ENCODE measurements around the gene NDE1.
"Not testable (repeated sequence)": the region's sequence is repeated elsewhere in the genome, so short reads cannot be mapped to it uniquely, and the experiment has no call there.

Gene NDE1

DNA sequence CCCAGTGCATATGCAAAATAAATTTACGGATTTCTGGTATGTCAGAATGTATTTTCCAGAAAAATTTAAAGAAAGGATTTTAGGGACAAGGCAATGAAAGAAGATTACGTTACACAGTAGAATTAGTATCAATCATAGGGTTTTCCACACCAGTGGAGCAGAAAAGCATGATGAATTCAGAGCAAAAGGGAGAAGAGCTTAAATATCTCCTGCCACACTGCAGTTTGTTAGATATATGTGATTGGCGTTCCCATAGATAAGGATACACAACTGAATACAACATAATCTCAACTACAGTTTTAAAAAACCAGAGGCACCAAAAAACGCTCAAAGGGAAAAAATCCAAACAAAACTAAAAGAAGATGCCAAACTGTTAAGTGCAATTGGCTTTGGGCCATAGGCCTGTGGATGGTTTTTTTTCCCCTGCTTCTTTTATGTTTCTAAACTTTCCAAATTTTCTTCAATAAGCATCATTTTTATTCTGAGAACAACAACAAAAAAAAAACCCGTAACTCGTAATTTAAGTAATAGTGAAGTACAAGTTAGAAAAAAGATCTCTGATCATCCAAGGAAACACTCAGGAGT lies 29.3 kb upstream of the NDE1 start:
- DNase-seq (ENCODE audit: low read depth), result no peak

DNA sequence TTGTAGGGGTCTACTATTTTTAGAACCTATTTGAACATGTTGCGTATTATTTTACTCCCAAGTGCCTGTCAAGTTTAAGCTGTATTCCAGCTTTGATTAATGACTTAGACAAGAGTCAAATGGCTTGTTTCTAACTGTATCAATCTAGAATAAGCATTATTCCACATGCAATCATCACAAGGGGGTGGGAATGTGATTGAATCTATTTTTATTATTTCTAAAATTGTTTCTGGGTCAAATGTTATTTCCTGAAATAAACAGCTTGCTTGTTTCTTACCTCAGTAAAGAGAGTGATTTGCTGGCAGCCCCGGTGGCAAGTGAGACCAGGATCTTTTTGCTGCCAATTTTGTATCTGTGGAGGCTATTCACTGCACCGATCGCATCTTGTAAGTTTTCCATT lies 28.6 kb upstream of the NDE1 start:
- no peak for DNase-seq (ENCODE audit: low read depth)

DNA sequence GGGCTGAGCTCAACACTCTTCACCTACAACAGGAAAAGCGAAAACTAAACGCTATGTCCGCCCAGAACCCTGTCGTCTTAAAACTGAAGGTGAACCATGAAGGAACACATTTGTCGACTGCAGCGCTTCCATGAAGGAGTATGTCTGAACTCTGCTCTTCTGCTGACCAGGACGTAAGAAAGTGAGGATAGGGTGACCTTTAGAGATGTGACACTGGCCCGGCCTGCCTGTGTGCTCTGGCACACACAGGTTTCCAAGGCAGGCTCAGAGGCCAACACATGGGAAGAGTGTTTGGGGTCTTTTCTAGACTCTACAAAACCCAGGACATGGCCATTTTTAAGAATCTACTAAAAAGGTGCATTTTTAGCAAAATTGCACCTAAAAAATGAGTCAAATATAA lies 28.2 kb upstream of the NDE1 start:
- no peak for DNase-seq (ENCODE audit: low read depth)

DNA sequence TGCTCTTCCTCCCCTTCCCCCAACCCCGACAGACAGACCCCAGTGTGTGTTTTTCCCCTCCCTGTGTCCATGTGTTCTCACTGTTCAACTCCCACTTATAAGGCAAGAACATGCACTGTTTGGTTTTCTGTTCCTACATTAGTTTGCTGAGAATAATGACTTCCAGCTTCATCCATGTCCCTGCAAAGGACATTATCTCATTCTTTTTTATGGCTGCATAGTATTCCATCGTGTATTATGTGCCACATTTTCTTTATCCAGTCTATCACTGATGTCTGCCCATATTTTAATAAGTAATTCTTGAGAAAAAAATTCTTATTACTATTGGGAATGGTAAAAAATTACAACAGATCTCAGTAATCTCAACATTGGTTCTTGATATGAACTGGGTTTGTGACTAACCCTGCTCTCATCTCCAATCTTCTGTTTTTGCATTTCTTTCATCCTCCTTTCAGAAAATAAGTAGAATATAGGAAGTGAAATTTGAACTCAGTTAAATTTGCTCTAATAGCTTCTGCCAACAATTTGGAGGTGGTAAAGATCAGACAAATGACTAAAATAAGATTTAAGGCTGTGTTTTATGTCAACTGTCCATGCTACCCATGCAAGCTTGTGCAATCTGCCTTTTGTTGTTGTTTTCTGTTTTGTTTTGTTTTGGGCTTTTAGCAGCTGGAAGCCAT lies 18.2 kb upstream of the NDE1 start:
- no peak for DNase-seq (ENCODE audit: low read depth)

DNA sequence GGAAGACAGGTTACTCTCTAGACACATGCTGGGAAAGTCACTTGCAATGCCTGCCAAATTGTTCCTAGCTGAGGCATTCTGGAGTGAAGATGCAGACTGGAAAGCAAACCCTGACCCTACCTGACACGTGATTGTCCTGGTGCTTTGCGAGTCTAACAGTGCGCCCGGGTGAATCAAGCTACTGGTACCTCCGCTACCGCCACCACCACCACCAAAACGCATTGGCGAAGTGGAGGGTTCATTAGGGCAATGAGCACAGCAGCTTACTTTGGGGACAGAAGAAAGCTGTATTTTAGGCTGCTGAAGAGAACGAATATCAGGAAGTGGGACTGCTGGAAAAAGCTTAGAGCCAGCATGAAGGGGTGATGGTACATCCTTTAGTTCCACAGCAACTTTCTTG lies 14.1 kb upstream of the NDE1 start:
- no peak for DNase-seq (ENCODE audit: low read depth)

DNA sequence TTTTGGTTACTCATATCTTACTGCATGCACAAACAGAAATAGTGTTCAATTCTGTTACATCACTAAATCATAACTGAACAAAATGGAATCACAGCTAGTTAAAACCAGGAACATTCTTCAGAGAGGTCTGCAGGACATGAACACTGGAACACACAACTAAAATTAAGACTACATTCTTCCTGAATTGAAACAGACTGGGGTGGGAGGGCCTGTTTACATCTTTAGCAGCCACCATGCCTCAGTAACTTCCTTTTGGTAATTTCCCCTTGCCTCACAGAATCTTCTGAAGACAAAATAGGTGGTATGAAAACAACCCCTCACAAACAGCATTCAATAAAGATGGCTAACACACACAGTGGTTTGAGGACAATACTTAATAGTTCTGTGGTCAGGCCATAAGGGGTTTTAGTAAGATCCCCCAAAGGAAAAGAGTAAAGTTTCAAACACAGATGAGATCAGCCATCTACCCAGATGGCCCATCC lies 13.6 kb upstream of the NDE1 start:
- DNase-seq (ENCODE audit: low read depth), result no peak

DNA sequence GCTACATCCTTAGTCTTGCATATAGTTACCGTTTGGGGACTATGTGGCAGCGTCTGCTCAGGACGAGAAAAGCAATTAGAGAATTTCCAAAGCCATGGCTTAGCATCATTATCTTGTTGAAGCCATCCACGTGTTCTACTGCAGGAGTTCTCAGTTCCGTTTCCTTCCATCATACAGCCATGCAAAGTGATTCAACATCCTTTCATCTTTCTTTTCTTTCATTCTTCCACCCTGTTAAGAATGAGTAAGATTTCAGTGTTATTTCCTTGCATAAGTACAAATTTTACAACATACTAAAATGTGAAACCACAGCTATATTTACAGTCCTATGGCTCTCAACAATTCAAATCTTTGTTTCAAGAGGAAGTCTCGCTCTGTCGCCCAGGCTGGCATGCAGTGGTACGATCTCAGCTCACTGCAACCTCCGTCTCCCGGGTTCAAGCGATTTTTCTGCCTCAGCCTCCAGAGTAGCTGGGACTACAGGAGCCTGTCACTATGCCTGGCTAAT lies 10.9 kb upstream of the NDE1 start:
- DNase-seq (ENCODE audit: low read depth), result no peak

DNA sequence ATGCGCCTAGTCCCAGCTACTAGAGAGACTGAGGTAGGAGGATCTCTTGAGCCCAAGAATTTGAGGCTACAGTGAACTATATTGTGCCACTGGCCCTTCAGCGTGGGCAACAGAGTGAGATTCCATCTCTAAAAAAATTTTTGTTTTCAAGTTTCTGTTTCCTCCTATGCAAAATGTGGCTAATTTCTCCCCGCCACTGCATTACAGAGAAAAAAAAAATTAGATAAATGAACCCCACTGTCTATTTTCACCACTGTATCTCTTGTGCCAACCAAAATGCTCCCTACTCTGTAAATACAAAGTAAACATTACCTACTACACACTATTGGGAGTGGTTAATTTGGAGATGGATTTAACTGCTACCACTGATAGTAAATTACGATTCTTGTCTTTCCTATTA lies 9.1 kb upstream of the NDE1 start:
- DNase-seq (ENCODE audit: low read depth), result no peak

DNA sequence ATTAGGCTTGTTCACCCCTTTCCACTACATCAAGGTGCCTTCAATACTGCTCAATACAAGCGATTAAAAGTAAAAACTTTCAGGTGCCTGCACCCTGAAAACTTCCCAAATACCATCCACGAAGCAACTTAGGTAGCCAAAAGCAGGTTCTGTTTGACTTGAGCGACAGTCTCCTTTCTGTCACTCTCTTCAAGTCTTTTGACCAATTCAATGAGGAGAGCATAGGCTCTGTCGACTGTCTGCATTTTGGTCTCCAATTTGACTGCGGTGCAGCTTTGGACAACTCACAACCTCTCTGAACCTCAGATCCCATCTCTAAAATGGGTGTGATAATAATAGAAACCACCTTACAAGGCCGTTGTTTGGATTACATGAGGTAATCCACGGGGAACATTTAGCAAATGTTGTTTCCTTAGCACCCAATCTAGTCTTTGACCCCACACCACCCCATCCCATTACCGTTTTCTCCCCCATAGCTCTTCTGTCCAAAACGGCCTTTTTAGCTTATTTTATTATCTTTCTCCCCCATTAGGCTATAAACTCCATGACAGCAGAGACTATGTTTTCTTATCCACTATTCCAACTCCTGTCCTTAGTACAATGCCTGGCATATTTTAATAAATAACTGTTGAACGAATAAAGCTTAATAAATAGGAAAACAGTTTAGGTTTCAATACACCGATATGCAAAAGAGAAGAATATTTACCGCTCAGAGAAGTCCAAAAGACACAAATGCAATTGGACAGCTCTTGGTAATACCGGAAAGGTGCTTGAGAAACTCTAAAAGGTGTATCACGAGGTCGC lies 8.1 kb upstream of the NDE1 start:
- no peak for DNase-seq (ENCODE audit: low read depth)

DNA sequence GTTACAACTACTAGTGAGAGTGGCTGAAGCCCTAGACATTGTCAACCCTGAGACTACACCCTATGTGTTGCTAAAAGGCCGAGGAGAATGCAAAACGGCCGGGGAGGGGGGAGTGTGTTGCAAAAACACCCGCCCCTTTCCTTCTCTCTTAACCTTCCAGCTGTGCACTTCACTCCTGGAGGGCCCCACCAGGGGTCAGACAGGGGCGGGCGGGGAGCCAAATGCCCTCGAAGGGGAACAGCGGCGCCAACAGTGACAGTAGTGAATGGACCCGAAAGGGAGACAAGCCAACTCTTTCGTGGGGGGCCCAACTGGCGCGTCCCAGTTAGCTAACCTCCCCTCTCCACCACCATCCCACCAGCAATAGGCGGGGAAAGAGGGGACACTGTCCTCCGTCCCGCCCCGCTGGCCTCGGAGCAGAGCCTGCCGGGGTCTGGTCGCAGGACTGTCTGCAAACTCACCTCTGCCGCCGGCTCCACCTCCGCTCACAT lies 7.4 kb upstream of the NDE1 start:
- no peak for DNase-seq (ENCODE audit: low read depth)

DNA sequence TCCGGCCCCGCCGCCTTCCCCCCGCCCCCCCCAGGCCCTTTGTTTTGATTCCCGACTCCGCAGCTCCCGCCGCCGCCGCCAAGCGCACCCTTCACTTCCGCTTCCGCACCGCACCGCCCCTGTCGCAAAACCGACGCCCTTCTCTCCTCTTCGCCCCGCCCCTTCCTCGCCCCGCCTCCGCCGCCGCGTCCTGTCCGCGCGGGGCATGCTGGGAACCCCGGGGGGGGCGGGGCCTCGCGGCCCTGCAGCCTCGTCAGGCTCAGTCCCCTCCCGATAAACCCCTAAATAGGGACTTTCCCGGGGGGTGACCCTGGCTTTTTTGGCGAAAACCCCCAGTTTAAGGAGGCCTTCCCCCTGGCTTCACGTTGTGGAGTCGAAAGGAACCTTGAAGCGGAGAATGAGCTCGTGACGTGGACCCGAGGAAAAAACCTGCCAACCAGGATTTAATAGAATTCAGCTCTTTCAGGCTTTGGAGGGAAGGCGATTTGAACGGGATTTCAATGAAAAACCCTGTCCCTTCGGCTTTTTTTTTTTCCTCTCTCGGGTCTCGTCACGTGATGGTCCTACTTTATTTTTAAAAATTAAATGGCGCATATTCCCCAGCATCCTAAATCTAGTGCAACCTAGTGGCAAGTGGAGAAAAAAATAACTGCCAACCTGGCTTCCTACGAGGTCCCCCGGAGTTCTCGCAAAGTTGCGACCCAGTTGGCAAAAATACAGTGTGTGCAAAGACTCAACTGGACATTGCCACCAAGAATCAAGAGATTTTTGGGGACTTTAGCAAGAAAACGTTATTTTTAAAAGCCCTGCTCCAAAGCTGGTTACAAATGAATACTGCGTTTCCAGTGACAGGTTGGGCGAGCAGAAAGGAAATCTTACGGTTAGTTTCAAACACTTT lies 6.7 kb upstream of the NDE1 start, which contains the start of gene MARF1:
TSS of gene MARF1 (minus strand) at position 107 of the 898 bp plus-strand sequence. CDS start 3,921 bp downstream, outside the sequence.
- DNase-seq (ENCODE audit: low read depth), result peak; percentile 53

DNA sequence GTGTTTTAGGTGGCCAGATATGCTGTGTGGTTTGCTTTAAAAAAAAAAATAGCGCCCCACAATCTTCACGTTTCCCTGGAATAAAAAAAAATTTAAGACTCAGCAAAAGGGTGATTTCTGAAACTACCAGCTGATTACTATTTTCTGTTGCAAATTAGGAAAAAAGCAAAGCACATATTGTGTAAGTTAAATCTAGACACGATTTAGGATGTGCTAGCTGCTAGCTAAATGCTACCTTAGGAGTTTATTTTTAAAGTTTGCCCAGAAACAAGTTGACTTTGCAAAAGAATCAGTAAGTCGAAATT lies 6.1 kb upstream of the NDE1 start:
- no peak for DNase-seq (ENCODE audit: low read depth)

DNA sequence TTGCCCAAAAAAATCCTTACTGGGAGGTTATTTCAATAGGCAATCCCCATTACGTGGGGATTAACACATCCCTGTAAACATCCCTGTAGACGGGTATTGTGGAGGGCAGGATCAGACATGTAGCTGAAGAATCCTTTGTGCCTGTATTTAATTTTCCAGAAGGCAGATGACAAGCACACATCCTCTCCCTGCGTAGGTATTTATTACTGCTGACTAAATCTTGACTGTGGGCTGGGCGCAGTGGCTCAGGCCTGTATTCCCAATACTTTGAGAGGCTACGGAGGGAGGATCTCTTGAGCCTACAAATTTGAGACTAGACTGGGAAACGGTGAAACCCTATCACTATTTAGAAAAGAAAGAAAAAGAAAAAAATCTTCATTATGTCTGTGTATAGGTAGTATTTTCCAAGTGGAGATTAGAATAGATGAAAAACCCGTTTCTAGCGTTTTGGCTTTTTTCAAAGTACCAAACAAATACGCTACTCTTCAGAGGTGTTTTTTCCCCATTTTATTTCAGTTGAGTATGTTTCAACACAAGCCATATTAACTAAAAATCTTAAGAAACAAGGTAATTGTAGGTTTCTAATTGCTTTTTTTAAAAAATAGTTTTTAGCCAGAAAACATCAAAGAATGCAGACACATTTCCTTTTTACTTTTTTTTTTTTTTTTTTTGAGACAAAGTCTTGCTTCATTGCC lies 5.6 kb upstream of the NDE1 start:
- DNase-seq (ENCODE audit: low read depth), result no peak

DNA sequence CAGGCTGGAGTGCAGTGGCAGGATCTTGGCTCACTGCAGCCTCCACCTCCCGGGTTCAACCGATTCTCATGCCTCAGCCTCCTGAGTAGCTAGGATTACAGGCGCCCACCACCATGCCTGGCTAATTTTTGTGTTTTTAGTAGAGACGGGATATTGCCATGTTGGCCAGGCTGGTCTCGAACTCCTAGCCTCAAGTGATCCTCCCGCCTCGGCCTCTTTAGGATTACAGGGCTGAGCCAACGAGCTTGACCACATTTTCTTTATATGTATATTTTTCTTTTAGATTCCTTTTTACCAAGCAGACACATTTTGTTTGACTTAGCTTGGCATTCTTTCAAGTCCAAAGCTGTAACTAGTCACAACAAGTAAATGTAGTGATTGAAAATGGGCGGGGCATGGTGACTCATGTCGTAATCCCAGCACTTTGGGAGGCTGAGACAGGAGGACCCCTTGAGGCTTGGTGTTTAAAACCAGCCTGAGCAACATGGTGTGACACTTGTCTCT lies 5.0 kb upstream of the NDE1 start:
- not testable (repeated sequence) for DNase-seq (ENCODE audit: low read depth)

DNA sequence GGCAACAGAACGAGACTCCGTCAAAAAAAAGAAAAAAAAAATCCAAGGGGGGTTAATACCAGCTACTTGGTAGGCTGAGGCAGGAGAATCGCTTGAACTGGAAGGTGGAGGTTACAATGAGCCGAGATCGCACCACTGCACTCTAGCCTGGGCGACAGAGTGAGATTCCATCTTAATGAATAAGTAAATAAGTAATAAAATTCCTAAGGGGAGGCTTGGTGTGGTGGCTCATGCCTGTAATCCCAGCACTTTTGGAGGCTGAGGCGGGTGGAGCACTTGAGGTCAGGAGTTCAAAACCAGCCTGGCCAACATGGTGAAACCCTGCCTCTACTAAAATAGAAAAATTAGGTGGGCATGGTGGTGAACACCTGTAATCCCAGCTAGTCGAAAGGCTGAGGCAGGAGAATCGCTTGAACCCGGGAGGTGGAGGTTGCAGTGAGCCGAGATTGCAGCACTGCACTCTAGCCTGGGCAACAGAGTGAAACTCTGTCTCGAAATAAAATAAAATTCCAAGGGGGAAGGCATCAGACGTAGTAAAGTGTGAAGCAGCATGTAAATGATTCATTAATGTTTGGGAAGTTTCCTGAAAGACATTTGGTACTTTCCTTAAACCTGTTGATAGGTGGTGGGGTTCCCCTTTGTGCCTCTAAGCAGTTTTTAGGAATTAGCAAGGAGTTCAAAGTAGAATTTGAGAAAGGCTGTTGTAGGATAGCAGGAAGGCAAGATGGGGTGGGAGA lies 3.3 kb upstream of the NDE1 start:
- DNase-seq (ENCODE audit: low read depth), result not testable (repeated sequence)

DNA sequence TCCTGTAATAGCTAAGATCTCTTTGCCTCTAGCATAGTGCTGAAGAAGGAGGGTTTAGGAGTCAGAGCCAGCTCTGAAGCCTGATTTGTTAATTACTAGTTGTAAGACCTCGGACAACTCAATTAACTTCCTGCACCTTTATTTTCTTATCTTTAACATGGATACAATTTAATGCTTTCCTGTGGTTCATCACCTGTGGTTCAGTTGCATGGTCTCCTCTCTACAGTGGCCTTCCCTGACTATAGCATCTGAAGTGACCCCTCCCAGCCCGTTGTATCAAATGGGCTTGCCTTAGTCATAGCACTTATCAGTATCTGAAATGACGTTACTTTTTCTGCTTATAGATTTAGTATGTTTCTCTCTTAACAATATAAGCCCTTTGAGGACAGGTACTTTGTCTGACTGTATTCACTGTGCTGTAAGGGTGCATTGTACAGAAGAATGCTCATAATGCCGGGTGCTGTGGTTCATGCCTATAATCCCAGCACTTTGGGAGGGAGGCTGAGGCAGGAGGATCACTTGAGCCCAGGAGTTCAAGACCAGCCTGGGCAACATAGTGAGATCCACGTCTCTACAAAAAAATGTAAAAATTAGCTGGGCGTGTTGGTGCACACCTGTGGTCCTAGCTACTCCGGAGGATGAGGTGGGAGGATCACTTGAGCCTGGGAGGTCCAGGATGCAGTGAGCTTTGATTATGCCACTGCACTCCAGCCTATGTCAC lies 2.6 kb upstream of the NDE1 start:
- no peak for DNase-seq (ENCODE audit: low read depth)

DNA sequence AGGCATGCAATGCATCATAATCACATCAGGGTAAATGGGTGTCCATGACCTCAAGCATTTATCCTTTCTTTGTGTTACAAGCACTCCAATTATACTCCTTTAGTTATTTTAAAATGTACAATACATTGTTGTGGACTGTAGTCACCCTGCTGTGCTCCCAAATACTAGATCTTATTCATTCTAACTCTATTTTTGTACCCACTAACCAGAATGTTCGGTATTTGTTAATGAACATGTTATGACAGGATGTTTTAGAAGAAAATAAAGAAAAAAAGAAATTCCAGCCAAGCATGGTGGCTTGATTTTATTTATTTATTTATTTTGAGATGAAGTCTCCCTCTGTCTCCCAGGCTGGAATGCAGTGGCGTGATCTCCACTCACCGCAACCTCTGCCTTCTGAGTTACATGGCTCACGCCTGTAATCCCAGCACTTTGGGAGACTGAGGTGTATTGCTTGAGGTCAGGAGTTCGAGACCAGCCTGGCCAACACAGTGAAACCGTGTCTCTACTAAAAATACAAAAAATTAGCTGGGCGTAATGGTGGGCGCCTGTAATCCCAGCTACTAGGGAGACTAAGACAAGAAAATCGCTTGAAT lies 1.8 kb upstream of the NDE1 start:
- no peak for DNase-seq (ENCODE audit: low read depth)

DNA sequence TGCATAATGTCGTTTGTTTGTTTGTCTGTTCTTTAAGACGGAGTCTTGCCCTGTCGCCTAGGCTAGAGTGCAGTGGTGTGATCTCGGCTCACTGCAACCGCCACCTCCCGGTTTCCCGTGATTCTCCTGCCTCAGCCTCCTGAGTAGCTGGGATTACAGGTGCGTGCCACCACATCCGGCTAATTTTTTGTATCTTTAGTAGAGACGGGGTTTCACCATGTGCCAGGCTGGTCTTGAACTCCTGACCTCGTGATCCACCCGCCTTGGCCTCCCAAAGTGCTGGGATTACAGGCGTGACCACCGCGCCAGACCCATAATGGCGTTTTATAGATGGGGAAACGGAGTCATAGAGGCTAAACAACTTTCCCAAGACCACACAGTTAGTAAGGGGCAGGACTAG lies 734 bp upstream of the NDE1 start:
- not testable (repeated sequence) for DNase-seq (ENCODE audit: low read depth)

DNA sequence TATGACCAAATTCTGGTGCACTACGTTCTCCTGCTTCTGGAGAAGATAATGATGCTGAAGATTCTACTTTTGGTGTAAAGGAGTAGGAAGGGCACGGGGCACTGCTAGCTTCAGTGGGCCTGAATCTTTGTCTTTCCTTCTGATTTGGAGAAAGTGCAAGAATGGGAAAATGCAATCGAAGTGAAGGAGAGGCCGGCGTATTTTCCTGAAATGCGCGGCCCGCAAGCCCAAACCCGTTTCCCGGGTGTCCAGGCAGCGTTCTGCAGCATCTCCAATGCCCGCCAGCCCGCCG lies 372 bp upstream of the NDE1 start:
- DNase-seq (ENCODE audit: low read depth), result no peak
